NT2/D1 (cell line): ENCODE measurements around the gene LURAP1L.

ENCODE experiments used
- YY1 ChIP-seq: IDR thresholded peaks from 2 replicates; pipeline ENCODE4 v1.6.1; 2011; ENCODE audit not compliant: insufficient read length, insufficient read depth
- ZNF274 ChIP-seq: IDR thresholded peaks from 2 replicates; pipeline ENCODE4 v1.6.1; 2011; ENCODE audit warnings: mild to moderate bottlenecking, low read depth, low read length

GRCh38 chr9:12790883-12791282 is 16.1 kb downstream of the LURAP1L start:
- TF ChIP-seq ZNF274 (no peak), YY1 (no peak)
